Fibroblast of skin of right quadriceps (primary cell): Measurements from ENCODE around the gene PAX3.
"Not testable (repeated sequence)": the region's sequence is repeated elsewhere in the genome, so short reads cannot be mapped to it uniquely, and the experiment has no call there.

ENCODE experiments used
- DNase-seq: peaks from one replicate; pipeline ENCODE4 v3.0.0-alpha.2; 2013

The PAX3 gene

DNA sequence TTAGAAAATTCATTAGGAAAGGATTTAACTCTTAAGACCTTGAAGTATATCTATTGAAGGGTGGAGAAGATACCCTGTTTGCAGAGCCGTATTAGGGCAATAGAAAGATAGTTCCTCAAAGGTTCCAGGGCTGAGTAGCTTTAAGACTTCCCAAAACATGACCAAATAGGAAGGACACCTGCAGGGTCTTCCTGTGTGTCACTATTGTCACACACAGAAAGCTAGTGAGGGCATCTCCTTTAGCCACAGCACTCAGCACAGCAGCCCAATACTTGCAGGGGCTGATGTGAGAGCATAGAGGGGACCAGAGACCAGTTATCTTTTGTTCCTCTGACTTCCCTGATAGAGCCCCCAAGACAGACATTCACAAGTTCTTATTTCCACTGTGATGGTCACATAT is 93.7 kb downstream of the PAX3 start:
- no peak for DNase-seq

DNA sequence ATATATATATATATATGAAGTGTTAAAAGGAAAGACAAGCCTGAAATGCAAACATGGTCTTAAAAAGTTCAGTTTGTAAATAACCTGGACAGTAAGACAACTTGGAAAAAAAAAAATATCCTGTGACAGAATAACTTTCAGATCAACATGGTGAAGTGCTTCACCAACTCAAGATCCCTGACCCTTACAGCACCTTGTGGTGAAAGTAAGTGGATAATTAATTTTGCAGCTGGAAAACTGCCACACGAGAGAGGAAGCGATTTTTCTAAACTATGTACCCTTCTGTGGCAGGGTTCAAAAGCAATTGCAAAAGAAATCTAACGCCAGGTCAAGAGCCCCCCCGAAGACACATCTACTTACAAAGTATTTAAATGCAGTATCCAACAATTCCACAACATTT is 95.8 kb downstream of the PAX3 start:
- DNase-seq: no peak

DNA sequence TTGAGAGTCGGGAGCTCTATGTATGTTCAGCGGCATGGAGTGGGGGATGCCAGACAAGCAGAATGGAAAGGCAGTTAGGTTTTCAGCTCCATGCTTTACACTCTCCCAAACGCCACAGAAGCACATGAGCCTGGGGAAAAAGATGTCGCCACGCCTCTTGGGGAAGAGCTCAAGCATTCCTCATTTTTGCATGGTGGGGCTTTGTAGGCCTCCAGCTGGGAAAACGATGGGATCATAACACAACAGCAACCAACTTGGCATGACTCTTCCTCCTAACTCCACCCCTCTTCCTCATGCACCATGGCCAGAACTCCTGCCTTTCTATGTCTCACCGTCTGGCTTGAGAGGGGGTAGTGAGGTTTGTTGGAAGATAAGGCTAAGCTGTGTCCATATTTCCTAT is 102.6 kb downstream of the PAX3 start:
- no peak for DNase-seq

DNA sequence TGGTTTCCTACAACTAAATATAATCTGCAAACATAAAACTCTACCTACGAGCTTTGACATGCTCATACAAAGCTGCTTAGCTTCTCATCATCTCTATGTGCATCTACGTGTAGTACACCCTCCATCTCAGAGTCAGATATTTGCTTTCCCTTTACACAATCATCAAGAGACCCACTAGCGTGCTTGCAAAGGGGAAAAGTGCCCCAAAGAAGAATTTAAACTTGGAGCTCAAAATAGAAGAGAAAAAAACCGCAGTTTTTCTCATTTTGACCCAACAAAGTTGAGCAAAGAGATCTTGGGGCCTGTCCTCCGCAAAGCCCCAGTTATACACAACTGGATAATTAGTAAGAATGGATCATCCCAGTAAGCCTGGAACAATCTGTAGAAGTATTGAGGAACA is 104.1 kb downstream of the PAX3 start:
- no peak for DNase-seq

DNA sequence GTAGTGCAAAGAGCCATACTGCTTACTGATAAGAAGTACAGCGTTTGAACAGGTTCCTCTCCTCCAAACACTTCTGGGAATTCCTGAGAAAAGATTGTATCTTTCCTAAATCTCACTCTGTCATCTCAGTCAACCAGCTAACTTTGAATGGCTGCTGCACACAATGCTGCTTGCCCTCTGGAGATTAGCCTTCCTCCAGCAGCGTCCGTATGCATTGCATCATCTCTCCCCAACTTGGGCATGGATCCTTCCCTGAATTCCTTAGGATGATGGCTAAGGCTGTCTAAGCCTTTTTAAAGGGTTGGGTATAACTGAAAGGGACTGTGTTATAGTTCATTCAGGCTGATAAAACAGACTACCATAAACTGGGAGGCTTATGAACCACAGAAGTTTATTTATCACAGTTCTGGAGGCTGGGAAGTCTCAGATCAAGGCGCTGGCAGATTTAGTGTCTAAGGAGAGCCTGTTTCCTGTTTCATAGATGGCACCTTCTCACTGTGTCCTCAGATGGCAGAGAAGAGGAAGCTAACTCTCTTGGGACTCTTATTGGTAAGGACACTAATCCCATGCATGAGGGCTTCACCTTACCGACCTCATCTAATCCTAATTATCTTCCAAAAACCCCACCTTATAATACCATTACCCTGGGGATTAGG is 105.3 kb downstream of the PAX3 start:
- DNase-seq: no peak

DNA sequence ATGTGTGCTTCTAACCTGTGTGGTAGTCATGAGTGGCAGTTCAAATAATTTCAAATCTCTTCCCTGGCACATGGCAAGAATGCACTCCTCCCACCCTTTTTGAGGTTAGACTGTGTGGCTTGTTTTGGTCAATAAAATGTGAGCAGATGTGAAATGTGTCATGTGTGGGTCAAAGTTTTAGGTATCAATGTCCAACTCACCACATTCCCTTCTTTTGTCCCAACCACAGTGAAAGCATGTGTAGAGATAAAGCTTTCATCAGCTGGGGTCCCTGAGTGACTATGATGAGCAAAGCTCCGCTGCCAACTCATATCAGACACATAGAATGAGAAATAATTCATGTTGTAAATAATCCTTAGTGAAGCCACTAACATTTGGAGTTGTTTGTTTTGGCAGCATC is 118.2 kb downstream of the PAX3 start:
- no peak for DNase-seq

DNA sequence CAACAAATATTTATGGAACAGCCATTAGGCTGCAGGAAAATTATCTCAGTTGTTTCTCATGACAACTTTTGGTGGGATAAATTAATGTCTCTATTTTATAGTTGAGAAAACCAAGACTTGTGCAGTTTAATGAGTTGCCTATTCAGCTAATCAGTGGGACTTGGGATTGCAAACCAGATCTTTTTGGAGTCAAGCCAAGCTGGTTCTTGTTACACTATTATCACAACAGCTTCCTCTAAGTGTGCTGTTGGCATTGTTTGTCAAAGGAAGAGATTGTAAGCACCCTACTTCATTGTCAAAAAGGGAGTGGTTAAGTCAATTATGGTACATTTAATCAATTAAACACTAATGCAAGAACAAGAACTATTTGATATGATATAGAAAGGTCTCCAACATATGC is 119.2 kb downstream of the PAX3 start:
- no peak for DNase-seq

DNA sequence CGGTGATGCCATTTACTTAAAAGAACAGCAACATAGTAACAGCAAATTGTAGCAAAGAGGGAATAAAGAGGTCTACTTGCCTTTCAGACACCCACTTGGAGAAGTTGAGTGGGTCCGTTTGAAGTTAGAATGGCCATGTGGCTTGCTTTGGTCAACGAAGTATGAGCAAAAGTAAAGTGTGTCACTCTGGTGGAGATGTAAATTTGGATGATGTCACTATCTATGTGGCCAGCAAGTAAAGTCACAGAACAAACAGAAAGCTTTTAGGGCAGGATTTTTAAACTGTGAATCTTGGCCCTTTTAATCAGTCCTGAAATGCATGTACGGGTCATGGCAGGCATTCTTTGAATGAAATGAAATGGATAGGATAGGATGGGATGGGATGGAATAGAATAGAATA is 120.3 kb downstream of the PAX3 start:
- DNase-seq: no peak

DNA sequence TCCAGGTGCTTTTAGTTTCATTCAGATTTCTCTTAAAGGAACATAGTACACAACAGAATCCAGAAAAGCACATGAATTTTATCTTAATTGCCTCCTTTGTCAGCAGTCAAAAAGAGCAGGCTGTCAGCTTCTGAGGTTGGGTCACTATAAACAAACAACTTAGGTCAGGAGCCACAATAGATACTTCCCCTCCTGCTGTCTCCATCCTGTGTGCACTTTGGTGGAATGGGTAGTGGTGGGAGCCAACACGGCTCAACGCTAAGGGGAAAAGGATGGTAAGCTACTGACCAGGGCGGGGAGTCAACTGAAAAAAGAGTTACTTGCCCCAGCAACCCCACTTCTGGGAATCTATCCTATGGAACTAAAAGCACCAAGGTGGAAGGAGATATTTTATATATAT is 121.9 kb downstream of the PAX3 start:
- no peak for DNase-seq

DNA sequence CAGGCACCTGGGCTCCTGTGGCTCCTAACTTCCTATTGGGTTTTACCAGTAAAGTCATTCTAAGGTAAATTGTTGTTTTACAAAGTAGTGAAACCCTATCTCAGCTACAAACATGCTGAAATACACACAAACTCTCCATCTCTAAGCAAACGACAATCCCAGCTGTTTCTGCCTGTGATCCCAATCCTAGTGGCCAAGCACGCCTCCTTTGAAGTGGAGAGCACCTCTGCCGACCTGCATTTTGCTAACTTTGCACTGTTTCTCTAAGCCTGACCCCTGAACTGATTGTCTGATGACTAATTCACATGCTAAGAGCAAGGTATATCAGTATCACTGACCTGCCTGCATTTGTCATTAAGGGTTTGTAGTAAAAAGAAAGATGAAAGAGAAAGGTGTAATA is 124.3 kb downstream of the PAX3 start:
- DNase-seq: no peak

DNA sequence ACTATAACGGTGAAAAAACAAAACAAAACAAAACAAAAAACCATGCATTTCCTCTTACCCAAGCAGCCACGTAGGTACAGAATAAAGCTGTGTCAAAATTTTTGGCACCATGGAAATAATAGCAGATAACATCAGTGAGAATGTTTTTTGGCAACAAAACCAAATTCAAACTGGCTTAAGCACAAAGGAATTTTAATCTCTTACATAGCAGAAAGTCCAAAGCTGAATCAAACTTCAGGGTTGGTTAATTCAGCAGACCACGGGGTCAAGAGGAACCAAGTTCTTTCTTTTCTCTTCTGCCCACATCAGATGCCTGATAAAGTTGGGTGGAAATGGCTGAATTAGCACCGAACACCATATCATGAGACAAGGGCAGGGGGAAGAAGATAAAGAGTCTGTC is 129.5 kb downstream of the PAX3 start:
- peak; percentile 3 for DNase-seq

DNA sequence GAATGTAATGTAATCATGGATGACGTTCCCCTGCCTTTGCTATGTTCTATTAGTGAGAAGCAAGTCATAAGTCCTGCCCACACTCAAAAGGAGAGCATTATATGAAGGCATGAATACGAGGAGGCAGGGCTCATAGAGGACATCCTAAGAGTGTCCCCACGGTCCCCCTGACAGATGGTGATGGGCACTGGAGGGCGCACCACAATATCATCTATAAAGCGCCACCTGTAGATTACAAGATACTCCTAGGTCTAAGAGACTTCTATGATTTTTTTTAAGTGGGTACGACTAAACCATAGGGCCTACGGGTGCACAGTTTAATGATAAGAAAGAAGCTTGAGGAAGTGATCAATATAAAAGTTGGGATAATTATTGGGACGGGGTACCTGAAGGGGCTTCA is 131.0 kb downstream of the PAX3 start:
- DNase-seq: no peak

DNA sequence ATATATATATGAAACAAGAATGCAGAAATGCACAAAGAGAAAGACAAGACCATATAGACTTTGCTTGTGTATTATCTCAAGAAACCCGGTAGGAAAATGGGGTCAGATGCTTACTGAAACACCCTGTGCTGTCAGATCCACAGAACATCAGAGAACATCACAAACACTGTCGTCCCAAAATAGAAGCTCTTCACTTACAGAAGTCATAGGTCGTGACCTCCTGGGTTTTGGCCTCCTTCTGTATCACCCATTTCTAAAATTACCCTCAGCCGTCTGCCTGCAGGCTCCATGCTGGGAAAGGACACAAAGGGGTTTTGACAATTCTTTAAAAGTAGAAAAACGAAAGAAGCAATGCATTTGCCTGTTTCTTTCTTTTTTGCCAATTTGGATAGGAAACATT is 137.9 kb downstream of the PAX3 start:
- DNase-seq: no peak

DNA sequence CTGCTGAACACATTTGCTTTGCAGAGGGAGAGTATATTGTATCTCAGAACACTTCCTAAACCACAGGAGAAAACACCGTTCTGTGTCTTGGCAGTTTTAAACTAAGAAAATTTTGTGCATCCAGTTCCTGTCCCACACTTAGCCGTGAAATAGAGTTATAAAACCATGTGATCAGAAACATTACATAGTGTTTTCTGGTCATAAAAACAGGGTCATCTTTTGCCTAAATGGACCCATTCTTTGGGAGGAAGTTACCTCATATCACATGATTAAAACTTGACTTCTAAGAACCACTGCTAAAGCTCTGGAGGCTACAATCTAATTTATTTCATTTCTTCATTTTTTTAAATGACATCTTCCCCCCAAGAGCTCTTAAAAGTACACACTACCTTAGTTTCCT is 138.7 kb downstream of the PAX3 start:
- DNase-seq: no peak

DNA sequence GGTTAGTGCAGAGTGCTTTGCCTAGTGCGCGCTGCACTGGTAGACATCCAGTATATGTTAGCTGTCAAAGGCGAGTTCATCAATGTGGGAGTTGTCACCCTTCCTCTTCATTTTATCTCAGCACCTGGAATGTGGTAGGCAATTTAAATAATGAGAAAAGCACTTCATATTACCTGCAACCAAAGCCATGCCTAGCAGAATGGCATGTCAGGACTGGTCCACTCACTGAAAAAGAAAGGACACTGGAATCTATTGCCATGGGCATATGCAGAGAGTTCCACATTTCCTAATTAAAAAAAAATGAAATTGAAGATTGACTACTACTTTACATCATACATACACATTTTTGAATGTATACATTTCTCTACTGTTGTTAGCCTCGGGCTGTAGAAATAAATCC is 139.6 kb downstream of the PAX3 start:
- no peak for DNase-seq

DNA sequence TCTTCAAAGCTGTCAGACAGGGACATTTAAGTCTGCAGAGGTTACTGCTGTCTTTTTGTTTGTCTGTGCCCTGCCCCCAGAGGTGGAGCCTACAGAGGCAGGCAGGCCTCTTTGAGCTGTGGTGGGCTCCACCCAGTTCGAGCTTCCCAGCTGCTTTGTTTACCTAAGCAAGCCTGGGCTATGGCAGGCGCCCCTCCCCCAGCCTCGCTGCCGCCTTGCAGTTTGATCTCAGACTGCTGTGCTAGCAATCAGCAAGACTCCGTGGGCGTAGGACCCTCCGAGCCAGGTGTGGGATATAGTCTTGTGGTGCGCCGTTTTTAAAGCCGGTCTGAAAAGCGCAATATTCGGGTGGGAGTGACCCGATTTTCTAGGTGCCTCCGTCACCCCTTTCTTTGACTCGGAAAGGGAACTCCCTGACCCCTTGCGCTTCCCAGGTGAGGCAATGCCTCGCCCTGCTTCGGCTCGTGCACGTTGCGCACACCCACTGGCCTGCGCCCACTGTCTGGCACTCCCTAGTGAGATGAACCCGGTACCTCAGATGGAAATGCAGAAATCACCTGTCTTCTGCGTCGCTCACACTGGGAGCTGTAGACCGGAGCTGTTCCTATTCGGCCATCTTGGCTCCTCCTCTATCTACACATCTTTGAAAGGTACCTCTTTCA is 143.7 kb downstream of the PAX3 start:
- DNase-seq: not testable (repeated sequence)
